HAP-1 (cell line): ENCODE data around the gene HOXB3.

Experiments
- DNase-seq, 2 experiments: peaks; one replicate each; pipeline ENCODE4 v3.0.0-alpha.2; 2016 to 2020; ENCODE audit warnings: low spot score in 2 of 2
- H3K27me3 ChIP-seq: fragments of 250-450 bp; sonication (Bioruptor Pico); 2 replicates; pipeline ENCODE4 v1.5.1; 2020; ENCODE audit warnings: low read depth, mild to moderate bottlenecking, moderate library complexity
- H3K36me3 ChIP-seq: fragments of 250-450 bp; sonication (Bioruptor Pico); replicated peaks from 2 replicates; pipeline ENCODE4 v1.5.1; 2020; ENCODE audit warnings: mild to moderate bottlenecking
- H3K4me1 ChIP-seq: fragments of 250-450 bp; sonication (Bioruptor Pico); 2 replicates; pipeline ENCODE4 v1.5.1; 2020; ENCODE audit warnings: mild to moderate bottlenecking
- H3K4me3 ChIP-seq: fragments of 250-450 bp; sonication (Bioruptor Pico); 2 replicates; pipeline ENCODE4 v1.5.1; 2020; ENCODE audit warnings: mild to moderate bottlenecking, moderate library complexity
- H3K9me3 ChIP-seq: fragments of 250-450 bp; sonication (Bioruptor Pico); 2 replicates; pipeline ENCODE4 v1.5.1; 2020; ENCODE audit warnings: mild to moderate bottlenecking, moderate library complexity
- in situ Hi-C: fragments of 300-500 bp; cut with MboI; formaldehyde crosslinking; loops from 3 replicates; pipeline ENCODE4 v1.14.3; 2020; ENCODE audit warnings: low sequenced_read_pairs, inconsistent platforms, mixed read lengths

HOXB3 gene

DNA sequence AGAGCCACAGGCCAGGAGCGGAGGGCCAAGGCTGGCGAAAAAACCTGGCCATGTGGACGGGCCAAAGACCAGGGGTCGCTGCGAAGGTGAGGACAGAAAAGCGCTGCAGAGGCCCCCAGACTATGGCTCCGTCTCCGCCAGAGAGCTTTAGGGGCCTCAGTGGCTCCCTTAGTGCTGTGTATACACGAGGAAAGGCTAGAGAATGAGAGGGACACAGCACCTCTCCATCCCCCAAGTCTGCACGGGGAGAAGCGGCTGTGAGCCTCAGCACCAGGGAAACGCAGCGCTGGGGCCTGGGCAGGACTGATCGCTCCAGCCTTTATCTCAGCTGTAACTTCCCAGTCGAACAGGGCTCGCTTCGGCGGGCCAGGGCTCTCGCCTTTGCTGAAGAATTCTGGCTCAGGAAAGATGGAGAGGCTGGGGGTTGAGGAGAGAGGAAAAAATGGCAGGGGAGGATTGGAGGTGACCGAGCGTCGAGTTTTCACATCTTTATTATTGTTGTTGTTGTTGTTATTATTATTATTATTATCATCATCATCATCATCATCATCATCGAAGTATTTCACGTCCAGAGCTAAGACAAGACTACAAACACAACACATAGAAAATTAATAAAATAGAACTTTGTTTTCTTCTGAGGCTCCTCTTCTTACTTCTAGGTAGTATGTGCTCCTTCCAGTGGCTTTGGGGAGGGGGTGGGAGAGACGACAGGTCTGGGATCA, 5.4 kb upstream of the HOXB3 start:
- in situ Hi-C loops: no loop called here
- no peak for DNase-seq
- no peaks in the 10 kb centered on the region for H3K9me3 ChIP-seq
- no peaks in the 10 kb centered on the region for H3K36me3 ChIP-seq
- peaks cover 28% of the 10 kb centered on the region for H3K27me3 ChIP-seq
- no peak overlapping the region for H3K4me3 ChIP-seq
- H3K4me1 ChIP-seq: peaks cover 11% of the 10 kb centered on the region

DNA sequence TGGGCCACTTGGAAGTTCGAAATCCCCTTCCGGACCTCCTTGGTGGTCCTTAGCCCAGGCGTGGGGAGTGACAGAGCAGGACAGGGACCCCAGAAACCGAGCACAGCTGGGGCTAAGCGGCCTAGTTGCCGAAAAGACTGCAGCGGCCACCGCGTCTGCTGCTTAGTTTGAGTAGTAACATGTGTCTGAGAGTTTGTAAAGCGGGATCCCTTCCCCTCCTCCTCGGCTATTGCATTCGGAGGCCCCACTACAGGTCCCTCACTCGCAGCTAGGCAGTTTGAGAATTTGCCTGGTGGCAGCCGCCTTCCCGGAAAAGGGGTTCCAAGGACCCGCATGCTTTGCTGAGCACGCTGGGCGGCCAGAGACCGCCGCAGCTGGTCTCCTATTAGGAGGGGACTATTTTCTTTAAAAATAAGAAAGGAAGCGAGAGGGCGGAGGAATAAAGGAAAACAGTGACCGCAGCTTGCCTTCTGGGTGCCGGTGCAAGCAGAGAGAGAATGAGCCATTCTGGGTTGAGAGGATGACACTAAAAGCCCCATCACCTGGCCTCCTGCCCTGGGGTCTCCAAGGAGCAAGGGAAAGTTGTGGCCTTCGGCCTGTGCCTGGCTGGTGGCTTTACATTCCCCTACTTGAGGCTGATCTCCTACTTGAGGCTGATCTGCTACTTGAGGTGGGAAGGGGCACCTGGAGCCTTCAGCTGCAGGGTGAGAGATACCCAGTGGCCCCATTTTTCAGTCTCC, 4.7 kb upstream of the HOXB3 start:
- in situ Hi-C loops: loop anchor here (5.0 kb wide), 1 partner anchor 257 kb away; no protein-coding TSS in a partner anchor
- peaks cover 25% of the 10 kb centered on the region for H3K27me3 ChIP-seq
- peaks cover 11% of the 10 kb centered on the region for H3K4me1 ChIP-seq
- H3K36me3 ChIP-seq: no peaks in the 10 kb centered on the region
- H3K9me3 ChIP-seq: no peaks in the 10 kb centered on the region
- no peak for DNase-seq
- H3K4me3 ChIP-seq: no peak overlapping the region

DNA sequence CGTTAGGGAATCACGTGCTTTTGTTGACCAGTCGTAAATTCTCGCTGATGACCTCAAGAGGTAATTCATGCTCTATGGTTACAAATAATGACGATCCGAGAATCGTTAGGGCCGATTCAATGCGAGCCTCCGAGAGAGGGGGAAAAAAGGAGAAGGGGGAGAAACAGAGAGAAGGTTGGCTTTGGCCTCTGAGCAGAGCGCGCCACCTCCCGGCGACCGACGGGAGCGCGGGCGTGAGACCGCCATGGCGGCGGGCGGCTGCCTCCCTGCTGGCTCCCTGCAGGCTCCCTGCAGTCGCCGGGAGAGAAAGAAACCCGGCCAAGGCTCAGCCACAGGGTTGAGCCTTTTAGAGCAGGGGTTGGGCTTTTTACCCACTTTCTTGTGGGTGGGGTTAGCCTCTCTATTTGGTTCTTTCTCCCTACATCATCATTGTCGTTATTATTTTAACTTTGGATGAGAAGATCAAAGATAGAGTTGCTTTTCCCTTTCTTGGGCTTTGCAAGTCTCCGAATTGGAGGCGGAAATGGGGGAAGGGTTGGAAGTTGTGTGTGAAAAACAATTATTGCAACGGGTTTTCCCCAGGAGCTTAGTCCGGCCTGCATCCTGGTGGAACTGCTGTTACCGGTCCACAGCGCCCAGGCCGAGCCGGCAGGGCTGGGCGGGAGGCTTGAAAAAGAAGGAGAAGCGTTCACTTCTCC, 3.9 kb upstream of the HOXB3 start:
- Histone ChIP-seq H3K4me3 (no peak overlapping the region; the same call in 1 of the 2 replicates), H3K36me3 (no peaks in the 10 kb centered on the region), H3K9me3 (no peaks in the 10 kb centered on the region), H3K27me3 (peaks cover 25% of the 10 kb centered on the region), H3K4me1 (peaks cover 11% of the 10 kb centered on the region)
- in situ Hi-C loops: loop anchor here (5.0 kb wide), 1 partner anchor 257 kb away; no protein-coding TSS in a partner anchor
- peak; percentile 87 to 89 for DNase-seq

DNA sequence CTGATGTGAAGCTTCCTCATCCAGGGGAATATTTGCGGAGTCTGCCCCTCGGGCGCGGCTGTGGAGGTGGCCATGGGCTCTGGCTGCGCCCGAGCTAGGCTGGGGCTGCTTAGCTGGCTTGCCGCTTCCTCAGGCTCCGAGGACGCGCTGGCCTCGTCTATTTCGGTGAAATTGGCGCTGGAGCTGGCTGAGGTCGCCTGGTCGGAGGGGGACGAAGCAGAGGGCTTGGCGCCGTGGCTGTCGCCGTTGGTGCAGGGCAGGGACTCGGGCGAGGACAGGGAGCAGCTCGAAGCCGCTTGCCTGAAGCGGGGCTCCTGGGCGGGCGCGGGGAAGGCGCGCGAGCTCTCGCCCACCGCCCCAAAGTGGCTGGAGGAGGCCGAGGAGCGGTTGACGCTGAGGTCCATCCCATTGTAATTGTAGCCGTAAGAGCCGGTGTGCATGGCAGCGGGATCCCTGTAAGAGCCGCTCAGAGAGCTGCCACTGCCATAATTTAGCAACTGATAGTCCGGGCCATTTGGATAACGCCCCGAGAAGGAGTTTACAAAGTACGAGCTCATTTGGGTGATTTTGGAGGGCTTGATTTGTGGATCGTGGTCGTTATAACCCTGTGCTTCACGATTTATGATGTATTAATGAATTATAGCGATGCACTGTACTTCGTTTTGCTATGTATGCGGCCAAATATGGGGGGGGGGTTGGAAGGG, 3.2 kb upstream of the HOXB3 start, which contains the start of gene HOXB5:
Gene HOXB5, minus strand, starts transcription at position 654 of the 704 bp plus-strand sequence. Its CDS starts 97 bp downstream, at position 557.
- Histone ChIP-seq H3K4me3 (peak within 1 kb of the TSS; percentile 24), H3K9me3 (no peaks in the 10 kb centered on the region), H3K36me3 (no peaks in the 10 kb centered on the region), H3K4me1 (peaks cover 11% of the 10 kb centered on the region), H3K27me3 (peaks cover 20% of the 10 kb centered on the region)
- in situ Hi-C loops: loop anchor here (5.0 kb wide), 1 partner anchor 256 kb away; no protein-coding TSS in a partner anchor
- peak in 1 of 2 experiments; percentile 50 for DNase-seq

DNA sequence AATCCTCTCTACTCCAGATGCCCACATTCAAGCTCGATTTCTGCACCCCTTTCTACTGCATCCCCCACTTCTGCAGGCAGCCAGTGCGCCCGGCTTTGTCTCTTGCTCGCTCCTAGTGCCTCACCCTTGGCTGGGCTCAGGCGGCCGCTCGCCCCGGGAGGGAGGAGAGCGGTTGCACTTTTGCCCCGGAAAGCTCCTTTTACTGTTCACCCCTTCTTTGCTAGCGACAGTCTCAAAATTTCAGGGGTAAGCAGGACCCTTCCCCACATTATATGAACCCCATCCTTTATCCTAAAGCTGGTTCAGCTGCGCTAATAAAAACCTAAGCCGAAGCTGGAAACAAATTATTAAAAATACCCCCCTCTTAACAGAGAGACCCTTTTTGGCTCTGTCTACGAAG, 2.5 kb upstream of the HOXB3 start:
- in situ Hi-C loops: loop anchor here (5.0 kb wide), 1 partner anchor 255 kb away; no protein-coding TSS in a partner anchor
- peaks cover 21% of the 10 kb centered on the region for H3K27me3 ChIP-seq
- no peaks in the 10 kb centered on the region for H3K9me3 ChIP-seq
- DNase-seq: no peak
- H3K4me1 ChIP-seq: peaks cover 10% of the 10 kb centered on the region
- no peak overlapping the region for H3K4me3 ChIP-seq
- no peaks in the 10 kb centered on the region for H3K36me3 ChIP-seq

DNA sequence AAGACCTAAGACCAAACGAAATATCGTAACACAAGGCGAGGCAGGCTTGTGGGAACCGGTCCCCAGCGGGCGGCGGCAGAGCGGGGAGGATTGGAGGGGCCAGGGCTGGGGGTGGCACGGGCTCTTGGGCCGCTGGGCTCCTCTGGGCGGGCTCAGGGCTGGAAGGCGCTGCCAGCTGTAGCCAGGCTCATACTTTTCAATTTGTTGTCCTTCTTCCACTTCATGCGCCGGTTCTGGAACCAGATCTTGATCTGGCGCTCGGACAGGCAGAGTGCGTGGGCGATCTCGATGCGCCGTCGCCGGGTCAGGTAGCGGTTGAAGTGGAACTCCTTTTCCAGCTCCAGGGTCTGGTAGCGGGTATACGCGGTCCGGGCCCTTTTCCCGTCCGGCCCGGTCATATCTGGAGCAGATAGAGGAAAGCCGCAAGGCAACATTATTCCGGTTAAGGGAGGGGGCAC, 2.0 kb upstream of the HOXB3 start:
- in situ Hi-C loops: loop anchor here (5.0 kb wide), 1 partner anchor 255 kb away; no protein-coding TSS in a partner anchor
- H3K36me3 ChIP-seq: no peaks in the 10 kb centered on the region
- peaks cover 16% of the 10 kb centered on the region for H3K27me3 ChIP-seq
- no peak overlapping the region for H3K4me3 ChIP-seq
- no peaks in the 10 kb centered on the region for H3K9me3 ChIP-seq
- DNase-seq: no peak
- peaks cover 7% of the 10 kb centered on the region for H3K4me1 ChIP-seq

DNA sequence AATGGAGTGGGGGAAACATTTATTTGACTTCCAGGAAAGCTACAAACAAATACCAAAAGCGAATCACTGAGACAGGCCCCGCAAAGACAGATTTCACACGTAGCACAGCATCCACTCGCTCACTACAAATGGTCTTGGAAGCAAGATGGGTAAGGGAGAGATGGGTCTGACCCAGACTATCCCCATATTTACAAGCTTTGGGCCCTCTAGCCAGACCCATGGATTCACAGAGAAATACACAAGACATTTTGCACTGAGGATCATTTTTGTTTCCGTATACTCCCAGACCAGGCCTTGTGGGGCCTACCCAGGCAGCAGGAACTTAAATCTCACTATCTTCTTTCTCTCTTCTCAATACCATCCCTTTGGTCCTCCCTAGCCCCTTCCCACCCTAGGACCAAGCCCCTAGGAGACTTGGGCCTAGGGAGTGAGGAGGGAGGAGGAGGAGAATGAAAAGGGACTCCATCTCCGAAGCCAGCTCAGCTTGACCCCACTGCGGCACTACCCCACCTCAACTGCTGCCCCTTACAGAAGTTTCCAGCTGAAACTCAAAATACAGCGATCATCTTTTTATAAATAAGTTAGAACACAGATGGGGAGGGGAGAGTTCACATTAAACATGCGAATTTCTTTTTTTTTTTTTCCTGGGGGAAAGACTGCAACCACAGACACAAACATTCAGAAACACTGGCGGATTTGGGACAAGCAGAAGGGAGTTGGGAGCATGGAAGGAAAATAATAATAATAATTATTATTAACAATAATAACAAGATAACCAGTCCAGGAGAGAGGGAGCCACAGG, 1.4 kb upstream of the HOXB3 start:
- in situ Hi-C loops: loop anchor here (5.0 kb wide), 1 partner anchor 254 kb away; no protein-coding TSS in a partner anchor
- H3K9me3 ChIP-seq: no peaks in the 10 kb centered on the region
- no peaks in the 10 kb centered on the region for H3K36me3 ChIP-seq
- H3K4me1 ChIP-seq: peaks cover 7% of the 10 kb centered on the region
- H3K4me3 ChIP-seq: no peak overlapping the region
- H3K27me3 ChIP-seq: peaks cover 16% of the 10 kb centered on the region
- DNase-seq: no peak

DNA sequence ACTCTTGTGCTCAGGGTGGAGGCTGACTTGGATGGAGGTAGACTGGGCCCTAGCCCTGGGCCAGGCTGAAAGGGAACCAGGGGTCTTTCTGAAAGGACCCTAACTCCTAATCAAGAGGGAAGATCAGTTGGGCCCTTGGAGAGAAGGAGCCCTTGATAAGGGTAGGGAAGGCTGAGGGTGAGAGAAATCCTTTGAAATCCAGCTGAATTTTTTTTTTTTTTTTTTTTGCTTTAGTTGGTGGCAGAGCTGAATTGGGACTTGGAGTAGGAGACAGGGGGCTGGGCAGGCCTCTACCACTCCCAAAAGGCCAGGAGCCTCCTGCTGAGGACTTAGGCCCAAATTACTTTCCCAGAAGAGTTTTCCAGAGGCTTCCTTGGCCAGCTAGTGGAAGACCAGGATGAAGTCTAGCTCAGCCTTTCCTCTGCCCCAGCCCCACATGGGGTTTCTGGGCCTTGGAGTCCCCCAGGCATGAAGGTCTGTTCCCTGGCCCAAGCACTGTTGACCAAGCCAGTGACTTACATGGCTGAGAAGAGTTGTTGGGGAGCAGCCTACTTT, 643 bp upstream of the HOXB3 start:
- peaks cover 21% of the 10 kb centered on the region for H3K27me3 ChIP-seq
- in situ Hi-C loops: loop anchor here (5.0 kb wide), 1 partner anchor 253 kb away; no protein-coding TSS in a partner anchor

DNA sequence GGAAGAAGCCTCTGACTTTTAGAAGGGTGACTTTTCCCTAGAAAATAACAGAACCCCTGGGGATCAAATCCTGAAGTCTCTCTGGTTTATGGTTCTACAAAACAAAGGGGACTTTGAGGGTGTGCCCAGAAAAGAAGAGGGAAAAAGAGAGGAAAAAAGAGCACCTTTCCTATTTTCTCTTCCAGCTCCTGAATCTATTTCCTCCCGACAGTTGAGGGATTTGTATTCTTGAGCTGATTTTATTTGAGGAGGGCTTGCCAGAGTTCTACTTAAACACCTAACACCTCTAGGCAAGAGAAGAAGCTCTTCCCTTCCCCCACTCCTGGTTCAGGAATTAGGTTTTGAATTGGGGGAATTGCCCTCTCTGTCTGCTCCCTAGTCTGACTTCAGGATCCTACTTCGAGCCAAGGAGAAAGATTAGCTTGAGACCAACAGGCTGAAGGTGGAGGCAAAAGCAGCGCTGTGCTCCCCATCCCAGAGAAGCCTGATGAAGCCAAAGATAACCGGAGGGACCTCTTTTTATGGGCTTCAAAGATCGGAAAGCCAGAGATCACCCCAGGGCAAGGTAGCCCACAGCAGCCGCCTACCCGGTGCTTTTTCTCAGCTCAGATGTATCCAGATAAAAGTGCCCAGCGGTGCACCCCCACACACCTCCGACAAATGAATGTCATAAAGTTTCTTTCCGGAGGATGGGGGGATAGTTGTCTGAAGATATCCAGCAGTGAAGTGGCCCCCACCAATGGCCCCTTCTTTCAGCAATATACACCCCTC, 796 bp downstream of the HOXB3 start:
- H3K9me3 ChIP-seq: no peaks in the 10 kb centered on the region
- H3K36me3 ChIP-seq: no peaks in the 10 kb centered on the region
- peaks cover 13% of the 10 kb centered on the region for H3K4me1 ChIP-seq
- DNase-seq: no peak
- peaks cover 21% of the 10 kb centered on the region for H3K27me3 ChIP-seq
- H3K4me3 ChIP-seq: no peak overlapping the region
- in situ Hi-C loops: no loop called here

More for the DNA sequence above, 643 bp upstream of the HOXB3 start:
- Histone ChIP-seq H3K4me3 (no peak overlapping the region), H3K36me3 (no peaks in the 10 kb centered on the region), H3K4me1 (peaks cover 8% of the 10 kb centered on the region), H3K9me3 (no peaks in the 10 kb centered on the region)
- no peak for DNase-seq

DNA sequence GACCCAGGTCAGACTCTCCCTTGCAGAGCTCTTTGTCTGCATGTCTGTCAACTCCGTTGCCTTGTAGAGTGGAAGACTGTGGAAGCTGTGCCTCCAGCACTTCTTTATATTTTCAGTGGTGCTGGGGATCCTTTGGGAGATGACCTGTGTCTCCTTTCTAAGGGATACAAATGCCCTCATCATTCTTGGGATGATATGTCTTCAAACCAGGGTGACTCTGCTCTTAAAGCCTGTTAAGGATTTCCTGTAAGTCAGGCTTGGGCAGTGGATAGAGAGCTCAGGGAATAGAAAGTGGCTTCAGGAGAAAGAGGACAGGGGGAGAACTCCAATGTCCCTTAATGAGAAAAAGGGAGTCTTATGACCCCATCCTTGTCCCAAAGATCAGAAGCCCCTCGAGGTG, 1.5 kb downstream of the HOXB3 start:
- Histone ChIP-seq H3K9me3 (no peaks in the 10 kb centered on the region), H3K4me1 (peaks cover 12% of the 10 kb centered on the region), H3K36me3 (no peaks in the 10 kb centered on the region), H3K27me3 (peaks cover 21% of the 10 kb centered on the region), H3K4me3 (no peak overlapping the region)
- in situ Hi-C loops: no loop called here
- no peak for DNase-seq

DNA sequence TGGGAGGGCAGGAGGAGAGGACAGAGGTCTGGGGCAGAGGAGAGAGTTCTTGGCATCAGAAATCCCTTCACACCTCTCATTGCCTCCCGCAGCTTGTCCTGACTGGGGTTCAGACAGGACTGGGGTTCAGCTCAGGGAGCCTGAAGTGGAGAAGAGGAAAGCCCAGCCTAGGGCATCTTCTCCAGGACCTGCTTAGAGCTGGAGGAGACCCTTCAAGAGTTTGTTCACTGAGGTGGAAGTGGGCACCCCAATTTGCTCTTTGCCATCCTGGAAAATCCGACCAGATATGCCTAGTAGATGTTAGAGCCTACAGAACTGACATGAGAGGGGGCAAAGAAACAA, 2.0 kb downstream of the HOXB3 start:
- no peak overlapping the region for H3K4me3 ChIP-seq
- H3K4me1 ChIP-seq: peaks cover 8% of the 10 kb centered on the region
- no peaks in the 10 kb centered on the region for H3K9me3 ChIP-seq
- H3K27me3 ChIP-seq: peaks cover 21% of the 10 kb centered on the region
- in situ Hi-C loops: no loop called here
- no peaks in the 10 kb centered on the region for H3K36me3 ChIP-seq
- DNase-seq: no peak
